ENCODE measurements around the gene PDGFD.

PDGFD gene

GRCh38 chr11:103904324-103904667 lies 259.7 kb downstream of the PDGFD start:
- no peak for DNase-seq

GRCh38 chr11:103903621-103904323 lies 260.2 kb downstream of the PDGFD start:
- DNase-seq: no peak

GRCh38 chr11:103902994-103903393 lies 261.0 kb downstream of the PDGFD start:
- DNase-seq: no peak

- no peak for DNase-seq
These were observed 262.3 kb downstream of the PDGFD start for GRCh38 chr11:103901656-103902055.

GRCh38 chr11:103898577-103899336 lies 265.2 kb downstream of the PDGFD start:
- DNase-seq: no peak

GRCh38 chr11:103898065-103898464 lies 265.9 kb downstream of the PDGFD start:
- no peak for DNase-seq

GRCh38 chr11:103897160-103897936 lies 266.6 kb downstream of the PDGFD start:
- no peak for DNase-seq

- DNase-seq: no peak
These were observed 268.8 kb downstream of the PDGFD start for GRCh38 chr11:103895106-103895505.

GRCh38 chr11:103894673-103895072 lies 269.3 kb downstream of the PDGFD start:
- no peak for DNase-seq

GRCh38 chr11:103894034-103894433 lies 269.9 kb downstream of the PDGFD start:
- DNase-seq: no peak

- no peak for DNase-seq
These were observed 270.6 kb downstream of the PDGFD start for GRCh38 chr11:103893371-103893770.

- DNase-seq: no peak
These were observed 271.3 kb downstream of the PDGFD start for GRCh38 chr11:103892603-103893002.

GRCh38 chr11:103890654-103891053 lies 273.3 kb downstream of the PDGFD start:
- no peak for DNase-seq

GRCh38 chr11:103889679-103890078 lies 274.3 kb downstream of the PDGFD start:
- DNase-seq: no peak

GRCh38 chr11:103888541-103888951 lies 275.4 kb downstream of the PDGFD start:
- no peak for DNase-seq

- no peak for DNase-seq
These were observed 276.8 kb downstream of the PDGFD start for GRCh38 chr11:103887001-103887658.

GRCh38 chr11:103883856-103884255 lies 280.1 kb downstream of the PDGFD start:
- no peak for DNase-seq

- no peak for DNase-seq
These were observed 280.7 kb downstream of the PDGFD start for GRCh38 chr11:103883291-103883690.

GRCh38 chr11:103881584-103881983 lies 282.4 kb downstream of the PDGFD start:
- DNase-seq: no peak

- no peak for DNase-seq
These were observed 283.0 kb downstream of the PDGFD start for GRCh38 chr11:103880968-103881367.

- no peak for DNase-seq
These were observed 285.3 kb downstream of the PDGFD start for GRCh38 chr11:103878646-103879045.

- peak in 1 of 2 experiments; percentile 18 for DNase-seq
These were observed 286.7 kb downstream of the PDGFD start for GRCh38 chr11:103877221-103877620.

GRCh38 chr11:103875855-103876510 lies 288.0 kb downstream of the PDGFD start:
- no peak for DNase-seq
